Right lobe of liver (tissue), 4 donors: ENCODE results near the gene CHCHD5.

Experiments used
- POLR2A ChIP-seq: fragments of 450-650 bp; IDR thresholded peaks from one replicate; pipeline ENCODE4 v1.6.1; 2017; ENCODE audit warnings: antibody characterized with exemption, mild to moderate bottlenecking
- TF ChIP-seq, protein P1 (sequence below), 4 donors: fragments of 200-600 bp in 3 of 4; fragments of 450-650 bp in 1 of 4; IDR thresholded peaks; one replicate each; pipeline versions ENCODE4 v1.5.1 to v1.8.0; 2016 to 2022; ENCODE audit warnings: antibody characterized with exemption in 4 of 4, mild to moderate bottlenecking in 2 of 4
- donor health status: DM: no; HTN: no; CAD: no.
- donor health status: DM: no; HTN: no; CAD: no.
- donor health status: DM: no; HTN: yes; CAD: no.

DNA sequence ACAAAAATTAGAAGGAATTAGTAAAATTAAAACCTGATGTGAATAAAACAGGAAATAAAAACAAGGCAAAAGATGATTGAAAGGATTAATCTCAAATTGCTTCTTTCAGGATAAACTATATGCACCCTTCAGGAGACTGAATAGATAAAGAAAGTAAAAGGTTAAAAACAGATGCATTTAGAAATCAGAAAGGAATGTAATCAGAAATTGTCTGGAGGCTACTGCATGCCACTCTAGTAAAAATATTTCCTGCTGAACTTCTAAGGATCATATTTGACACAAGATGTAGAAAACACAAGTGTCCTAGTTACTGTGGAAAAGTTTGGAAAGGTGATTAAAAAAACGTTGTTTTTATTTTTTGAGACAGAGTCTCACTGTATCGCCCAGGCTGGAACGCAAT is 16.2 kb downstream of the CHCHD5 start:
- TF ChIP-seq POLR2A = no peak
- TF ChIP-seq, protein P1, sequence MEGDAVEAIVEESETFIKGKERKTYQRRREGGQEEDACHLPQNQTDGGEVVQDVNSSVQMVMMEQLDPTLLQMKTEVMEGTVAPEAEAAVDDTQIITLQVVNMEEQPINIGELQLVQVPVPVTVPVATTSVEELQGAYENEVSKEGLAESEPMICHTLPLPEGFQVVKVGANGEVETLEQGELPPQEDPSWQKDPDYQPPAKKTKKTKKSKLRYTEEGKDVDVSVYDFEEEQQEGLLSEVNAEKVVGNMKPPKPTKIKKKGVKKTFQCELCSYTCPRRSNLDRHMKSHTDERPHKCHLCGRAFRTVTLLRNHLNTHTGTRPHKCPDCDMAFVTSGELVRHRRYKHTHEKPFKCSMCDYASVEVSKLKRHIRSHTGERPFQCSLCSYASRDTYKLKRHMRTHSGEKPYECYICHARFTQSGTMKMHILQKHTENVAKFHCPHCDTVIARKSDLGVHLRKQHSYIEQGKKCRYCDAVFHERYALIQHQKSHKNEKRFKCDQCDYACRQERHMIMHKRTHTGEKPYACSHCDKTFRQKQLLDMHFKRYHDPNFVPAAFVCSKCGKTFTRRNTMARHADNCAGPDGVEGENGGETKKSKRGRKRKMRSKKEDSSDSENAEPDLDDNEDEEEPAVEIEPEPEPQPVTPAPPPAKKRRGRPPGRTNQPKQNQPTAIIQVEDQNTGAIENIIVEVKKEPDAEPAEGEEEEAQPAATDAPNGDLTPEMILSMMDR (IDR thresholded peaks at IDR 0.05) = no peak
